ENCODE data around the gene MYT1. TPM values are rescaled to one million over a fixed set of nuclear protein-coding genes. Genes with fewer than 3 reads are reported as not detected.

The MYT1 gene
- total and polyA plus RNA-seq, 2 of the 8 experiments (the other 6 are each of a cell fraction or from before 2014, with no cell fraction given) = 0.63 to 2.0 TPM

DNA sequence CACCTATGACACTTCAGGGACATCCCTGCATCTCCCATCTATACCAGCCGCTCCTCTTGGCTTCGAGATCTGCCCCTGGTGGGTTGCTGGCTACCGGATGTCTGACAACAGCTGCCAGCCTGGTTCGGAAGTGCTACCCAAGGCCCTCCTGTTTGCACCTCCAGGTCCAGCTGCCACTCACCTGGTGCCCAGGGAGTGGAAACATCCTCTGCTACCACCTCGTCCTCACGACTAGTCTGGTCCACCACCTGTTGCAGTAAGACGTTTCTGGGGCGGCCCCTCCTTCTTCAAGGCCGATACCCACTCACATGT lies 83.0 kb downstream of the MYT1 start:
- no peak overlapping the region for H3K9ac ChIP-seq (replicated peaks in 1 of 4; ENCODE audit: extremely low read depth in 1 of 4, low read depth in 3 of 4, low read length in 3 of 4)
- 86% methylated on average over 7 of the region's 9 CpGs; no CpG with 5 or more reads in 1 of the 2 experiments for WGBS, 2 experiments (ENCODE audit: extremely low coverage in 1 of 2, insufficient coverage in 1 of 2, insufficient read length in 1 of 2, insufficient replicate concordance in 2 of 2, low coverage in 1 of 2, low lambda C conversion rate in 2 of 2, missing lambda C conversion rate in 1 of 2)
- H3K4me2 ChIP-seq (ENCODE audit: insufficient read depth in 1 of 2, low read depth in 2 of 2, low read length in 2 of 2) = no peak overlapping the region
- no peak overlapping the region for H4K5ac ChIP-seq (ENCODE audit: insufficient read length, low read depth, low read length)
- no peaks in the 10 kb centered on the region for H3K23me2 ChIP-seq (ENCODE audit: low read depth, low read length)
- no peak overlapping the region for H3K4me3 ChIP-seq (ENCODE audit: extremely low read depth in 1 of 4, insufficient read depth in 2 of 4, low read depth in 3 of 4, low read length in 4 of 4)
- no peaks in the 10 kb centered on the region for H3K9me3 ChIP-seq (ENCODE audit: insufficient read depth in 2 of 2, low read depth in 1 of 2, low read length in 1 of 2)
- H4K8ac ChIP-seq (ENCODE audit: extremely low read depth, insufficient read depth, low read length) = peak overlapping the region; percentile 68; the same call in 1 of the 2 replicates
- no peak for FAIRE-seq
- H2BK20ac ChIP-seq (ENCODE audit: low read length) = no peak overlapping the region
- H3K4me1 ChIP-seq (replicated peaks in 1 of 4; ENCODE audit: control insufficient read depth in 3 of 4, insufficient read depth in 4 of 4, low read length in 3 of 4) = no peaks in the 10 kb centered on the region; a peak in 1 of 7 replicates
- H3K4ac ChIP-seq (replicated peaks; ENCODE audit: insufficient read length, low read depth, low read length) = no peak overlapping the region
- POLR2A ChIA-PET (ENCODE audit: partially characterized antibody) = no interaction called here
- no peak overlapping the region for H2BK15ac ChIP-seq (ENCODE audit: low read length)
- H3K27ac ChIP-seq (ENCODE audit: low read depth, low read length) = no peak overlapping the region
- no peaks in the 10 kb centered on the region for H4K20me1 ChIP-seq (replicated peaks in 1 of 2; ENCODE audit: control insufficient read depth in 1 of 2, insufficient read depth in 2 of 2, low read length in 2 of 2)
- no peak overlapping the region for H4K91ac ChIP-seq (replicated peaks; ENCODE audit: insufficient read length, low read length)
- DNase-seq (ENCODE audit: low read depth in 1 of 2, low spot score in 2 of 2) = no peak
- no peaks in the 10 kb centered on the region for H3K36me3 ChIP-seq (ENCODE audit: control insufficient read depth in 2 of 4, insufficient read depth in 4 of 4, low read length in 3 of 4)
- no peak overlapping the region for H2BK120ac ChIP-seq (replicated peaks; ENCODE audit: low read depth, low read length)
- no peak overlapping the region for H3K56ac ChIP-seq (replicated peaks; ENCODE audit: insufficient read length, low read depth, low read length)
- no peak overlapping the region for H2BK12ac ChIP-seq (ENCODE audit: low read depth, low read length)
- H2BK5ac ChIP-seq (ENCODE audit: low read depth, low read length) = no peak overlapping the region
- no peaks in the 10 kb centered on the region for H3K79me2 ChIP-seq (ENCODE audit: control insufficient read depth in 1 of 2, insufficient read depth in 2 of 2, low read length in 2 of 2)
- H3K27me3 ChIP-seq (replicated peaks in 1 of 4; ENCODE audit: control insufficient read depth in 3 of 4, extremely low read depth in 1 of 4, insufficient read depth in 3 of 4, low read length in 3 of 4) = no peaks in the 10 kb centered on the region; a peak in 2 of 7 replicates
- H3K79me1 ChIP-seq (ENCODE audit: low read depth, low read length) = no peaks in the 10 kb centered on the region
- H3K23ac ChIP-seq (ENCODE audit: insufficient read length) = no peak overlapping the region
- no peak overlapping the region for H2AFZ ChIP-seq (ENCODE audit: low read length)
- CTCF ChIA-PET (ENCODE audit: partially characterized antibody) = interaction anchor here (4.2 kb wide), 1 partner anchor 24 kb away, joined by 16 read pairs; no protein-coding TSS in a partner anchor
- H2AK5ac ChIP-seq (ENCODE audit: low read depth, low read length) = no peak overlapping the region
- no peak for TF ChIP-seq BRCA1 (IDR thresholded peaks at IDR 0.05; ENCODE audit: low read depth, low read length)
- TF ChIP-seq CBX5 (IDR thresholded peaks at IDR 0.05; ENCODE audit: low read depth, low read length) = no peak
- TF ChIP-seq JUND (IDR thresholded peaks at IDR 0.05; ENCODE audit: low read length) = no peak
- TF ChIP-seq GTF2F1 (IDR thresholded peaks at IDR 0.05; ENCODE audit: borderline replicate concordance, low read depth, low read length) = no peak
- no peak for TF ChIP-seq RAD21 (IDR thresholded peaks at IDR 0.05 in 1 of 2, conservative IDR thresholded peaks at IDR 0.05 in 1 of 2; ENCODE audit: low read depth in 2 of 2, low read length in 2 of 2)
- TF ChIP-seq POU5F1 (IDR thresholded peaks at IDR 0.05; ENCODE audit: low read depth, low read length) = no peak
- TF ChIP-seq YY1 (IDR thresholded peaks at IDR 0.05; ENCODE audit: low read depth, low read length) = no peak
- no peak for TF ChIP-seq GABPA (IDR thresholded peaks at IDR 0.05; ENCODE audit: borderline replicate concordance, insufficient read depth, low read length)
- TF ChIP-seq CHD2 (IDR thresholded peaks at IDR 0.05; ENCODE audit: low read length) = no peak
- H3K14ac ChIP-seq (ENCODE audit: insufficient read length) = peak overlapping the region; percentile 94
- H3K18ac ChIP-seq (ENCODE audit: extremely low read depth, low read length) = no peak overlapping the region

Measured in H1 (cell line).